ENCODE measurements around the gene GLYR1.

GLYR1 gene

GRCh38 chr16:4760221-4760910 lies 86.7 kb downstream of the GLYR1 start:
- H3K4me1 Mint-ChIP-seq: peaks cover 13% of the 10 kb centered on the region
- H3K9me3 Mint-ChIP-seq: no peaks in the 10 kb centered on the region
- no peaks in the 10 kb centered on the region for H3K27me3 Mint-ChIP-seq
- ATAC-seq: no peak
- H3K27ac Mint-ChIP-seq: no peak overlapping the region
- H3K4me3 Mint-ChIP-seq: no peak overlapping the region
- peaks cover 60% of the 10 kb centered on the region for H3K36me3 Mint-ChIP-seq

- peaks cover 6% of the 10 kb centered on the region for H3K4me1 Mint-ChIP-seq
- H3K27me3 Mint-ChIP-seq: no peaks in the 10 kb centered on the region
- H3K4me3 Mint-ChIP-seq: no peak overlapping the region
- no peaks in the 10 kb centered on the region for H3K9me3 Mint-ChIP-seq
- ATAC-seq: no peak
- H3K36me3 Mint-ChIP-seq: peaks cover 54% of the 10 kb centered on the region
- no peak overlapping the region for H3K27ac Mint-ChIP-seq
Observed at GRCh38 chr16:4755687-4756086, 91.4 kb downstream of the GLYR1 start.

- no peaks in the 10 kb centered on the region for H3K9me3 Mint-ChIP-seq
- peaks cover 46% of the 10 kb centered on the region for H3K36me3 Mint-ChIP-seq
- no peak for ATAC-seq
- H3K4me1 Mint-ChIP-seq: peaks cover 3% of the 10 kb centered on the region
- no peaks in the 10 kb centered on the region for H3K27me3 Mint-ChIP-seq
- H3K4me3 Mint-ChIP-seq: no peak overlapping the region
- no peak overlapping the region for H3K27ac Mint-ChIP-seq
Observed at GRCh38 chr16:4754865-4755264, 92.2 kb downstream of the GLYR1 start.

- H3K9me3 Mint-ChIP-seq: no peaks in the 10 kb centered on the region
- peaks cover 13% of the 10 kb centered on the region for H3K4me1 Mint-ChIP-seq
- H3K36me3 Mint-ChIP-seq: peaks cover 35% of the 10 kb centered on the region
Observed at GRCh38 chr16:4753227-4753626, 93.9 kb downstream of the GLYR1 start.

More at GRCh38 chr16:4753227-4753626, 93.9 kb downstream of the GLYR1 start:
- ATAC-seq: no peak
- Mint-ChIP-seq H3K27ac (no peak overlapping the region), H3K4me3 (no peak overlapping the region), H3K27me3 (no peaks in the 10 kb centered on the region)

Data from stimulated activated memory B cell treated with anti-CD40 and anti-IgM and Interleukin-4, amounts not matched to agents 10 μg/mL and 1 μg/mL and 100 μg/mL, for 72 hours (primary cell).